ENCODE measurements around the gene MNS1.

DNA sequence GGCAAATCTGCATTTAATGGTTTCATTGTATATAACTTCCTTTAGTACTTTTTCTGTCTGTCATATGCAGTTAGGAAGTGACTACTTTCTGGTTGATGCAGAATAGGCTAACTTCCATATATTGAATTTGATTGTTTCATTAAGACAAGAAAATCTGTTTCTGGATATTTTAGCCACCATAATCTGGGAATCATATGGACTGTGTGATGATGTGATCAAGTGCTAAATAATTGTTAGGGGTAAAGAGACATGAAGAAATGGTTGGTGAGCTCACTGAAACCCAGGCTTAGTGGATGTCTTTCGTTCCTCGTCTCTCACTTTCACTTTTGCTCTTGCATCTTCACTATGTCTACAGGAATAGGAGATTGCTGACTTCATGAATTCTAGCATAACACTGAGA is 3.5 kb upstream of the MNS1 start:
- TF ChIP-seq RELA (IDR thresholded peaks at IDR 0.05; ENCODE audit: borderline replicate concordance, partially characterized antibody) = no peak
- TF ChIP-seq, protein P1, sequence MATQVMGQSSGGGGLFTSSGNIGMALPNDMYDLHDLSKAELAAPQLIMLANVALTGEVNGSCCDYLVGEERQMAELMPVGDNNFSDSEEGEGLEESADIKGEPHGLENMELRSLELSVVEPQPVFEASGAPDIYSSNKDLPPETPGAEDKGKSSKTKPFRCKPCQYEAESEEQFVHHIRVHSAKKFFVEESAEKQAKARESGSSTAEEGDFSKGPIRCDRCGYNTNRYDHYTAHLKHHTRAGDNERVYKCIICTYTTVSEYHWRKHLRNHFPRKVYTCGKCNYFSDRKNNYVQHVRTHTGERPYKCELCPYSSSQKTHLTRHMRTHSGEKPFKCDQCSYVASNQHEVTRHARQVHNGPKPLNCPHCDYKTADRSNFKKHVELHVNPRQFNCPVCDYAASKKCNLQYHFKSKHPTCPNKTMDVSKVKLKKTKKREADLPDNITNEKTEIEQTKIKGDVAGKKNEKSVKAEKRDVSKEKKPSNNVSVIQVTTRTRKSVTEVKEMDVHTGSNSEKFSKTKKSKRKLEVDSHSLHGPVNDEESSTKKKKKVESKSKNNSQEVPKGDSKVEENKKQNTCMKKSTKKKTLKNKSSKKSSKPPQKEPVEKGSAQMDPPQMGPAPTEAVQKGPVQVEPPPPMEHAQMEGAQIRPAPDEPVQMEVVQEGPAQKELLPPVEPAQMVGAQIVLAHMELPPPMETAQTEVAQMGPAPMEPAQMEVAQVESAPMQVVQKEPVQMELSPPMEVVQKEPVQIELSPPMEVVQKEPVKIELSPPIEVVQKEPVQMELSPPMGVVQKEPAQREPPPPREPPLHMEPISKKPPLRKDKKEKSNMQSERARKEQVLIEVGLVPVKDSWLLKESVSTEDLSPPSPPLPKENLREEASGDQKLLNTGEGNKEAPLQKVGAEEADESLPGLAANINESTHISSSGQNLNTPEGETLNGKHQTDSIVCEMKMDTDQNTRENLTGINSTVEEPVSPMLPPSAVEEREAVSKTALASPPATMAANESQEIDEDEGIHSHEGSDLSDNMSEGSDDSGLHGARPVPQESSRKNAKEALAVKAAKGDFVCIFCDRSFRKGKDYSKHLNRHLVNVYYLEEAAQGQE (IDR thresholded peaks at IDR 0.05; ENCODE audit: low read depth, low read length) = no peak
- no peak for TF ChIP-seq MXI1 (IDR thresholded peaks at IDR 0.05; ENCODE audit: low read depth, low read length)
- TF ChIP-seq TAF1 (IDR thresholded peaks at IDR 0.05; ENCODE audit: borderline replicate concordance, low read depth, low read length) = no peak
- TF ChIP-seq, protein P2, sequence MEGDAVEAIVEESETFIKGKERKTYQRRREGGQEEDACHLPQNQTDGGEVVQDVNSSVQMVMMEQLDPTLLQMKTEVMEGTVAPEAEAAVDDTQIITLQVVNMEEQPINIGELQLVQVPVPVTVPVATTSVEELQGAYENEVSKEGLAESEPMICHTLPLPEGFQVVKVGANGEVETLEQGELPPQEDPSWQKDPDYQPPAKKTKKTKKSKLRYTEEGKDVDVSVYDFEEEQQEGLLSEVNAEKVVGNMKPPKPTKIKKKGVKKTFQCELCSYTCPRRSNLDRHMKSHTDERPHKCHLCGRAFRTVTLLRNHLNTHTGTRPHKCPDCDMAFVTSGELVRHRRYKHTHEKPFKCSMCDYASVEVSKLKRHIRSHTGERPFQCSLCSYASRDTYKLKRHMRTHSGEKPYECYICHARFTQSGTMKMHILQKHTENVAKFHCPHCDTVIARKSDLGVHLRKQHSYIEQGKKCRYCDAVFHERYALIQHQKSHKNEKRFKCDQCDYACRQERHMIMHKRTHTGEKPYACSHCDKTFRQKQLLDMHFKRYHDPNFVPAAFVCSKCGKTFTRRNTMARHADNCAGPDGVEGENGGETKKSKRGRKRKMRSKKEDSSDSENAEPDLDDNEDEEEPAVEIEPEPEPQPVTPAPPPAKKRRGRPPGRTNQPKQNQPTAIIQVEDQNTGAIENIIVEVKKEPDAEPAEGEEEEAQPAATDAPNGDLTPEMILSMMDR (IDR thresholded peaks at IDR 0.05 in 2 of 3, conservative IDR thresholded peaks at IDR 0.05 in 1 of 3; ENCODE audit: control insufficient read depth in 2 of 3, extremely low read depth in 1 of 3, insufficient read depth in 1 of 3, low read depth in 3 of 3, low read length in 3 of 3) = no peak
- TF ChIP-seq POLR2AphosphoS5 (IDR thresholded peaks at IDR 0.05; ENCODE audit: low read length) = no peak
- no peak for TF ChIP-seq EP300 (IDR thresholded peaks at IDR 0.05; ENCODE audit: borderline replicate concordance in 1 of 2, control insufficient read depth in 1 of 2, low read depth in 2 of 2, low read length in 2 of 2)
- TF ChIP-seq SP1 (IDR thresholded peaks at IDR 0.05; ENCODE audit: low read depth, low read length) = no peak
